ENCODE results near the gene DUSP28.

Gene DUSP28

DNA sequence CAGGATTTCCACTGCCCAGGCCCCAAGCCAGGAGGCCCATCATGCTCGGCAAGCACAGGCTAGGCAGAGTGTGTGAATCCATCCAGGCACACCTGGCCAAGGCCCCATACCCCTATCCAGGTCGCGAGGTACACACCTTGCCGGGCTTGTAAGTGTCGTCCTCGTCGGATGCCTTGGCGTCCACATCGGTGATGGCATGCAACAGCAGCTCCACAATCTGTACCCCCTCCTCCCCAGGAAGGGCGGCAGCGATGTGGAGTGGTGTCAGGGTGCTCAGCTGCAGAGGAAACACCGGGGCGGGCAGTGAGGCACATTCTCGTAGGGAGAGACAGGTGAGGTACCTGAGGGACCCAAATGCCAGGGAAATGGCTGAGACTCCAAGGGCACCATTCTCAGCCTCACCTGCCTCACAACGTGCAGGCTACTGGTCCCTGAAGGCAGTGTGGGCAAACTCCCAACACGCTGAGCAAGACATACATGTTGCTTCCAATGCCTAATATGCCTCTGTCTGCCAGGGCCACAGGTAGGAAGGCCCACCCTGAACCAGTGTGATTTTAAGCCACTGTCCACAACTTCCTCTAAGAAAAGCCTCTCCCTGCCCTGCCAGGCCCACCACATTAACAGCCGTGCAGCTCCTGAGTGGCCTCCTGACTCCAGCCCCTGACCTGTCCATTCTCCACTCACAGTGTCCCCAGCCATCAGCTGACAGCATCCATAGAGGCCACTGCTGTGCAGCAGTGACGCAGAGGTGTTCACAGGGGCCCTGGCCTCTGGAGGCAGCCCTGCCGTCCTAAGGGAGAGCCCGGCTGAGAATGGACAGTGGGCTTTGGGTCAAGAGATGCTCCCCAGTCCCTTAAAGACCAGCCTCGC, 47.3 kb upstream of the DUSP28 start:
- Histone ChIP-seq H3K27ac (no peak overlapping the region), H3K4me2 (no peak overlapping the region), H2AFZ (ENCODE audit: low read depth) (no peak overlapping the region), H3K79me2 (ENCODE audit: insufficient read depth, low read depth) (no peaks in the 10 kb centered on the region), H3K27me3 (ENCODE audit: insufficient read depth, low read depth) (no peaks in the 10 kb centered on the region), H3K9ac (no peak overlapping the region), H4K20me1 (ENCODE audit: insufficient read depth) (no peaks in the 10 kb centered on the region), H3K4me3 (IDR thresholded peaks at IDR 0.05; ENCODE audit: insufficient read depth, low read depth, low read length) (no peak overlapping the region), H3K36me3 (ENCODE audit: insufficient read depth) (no peaks in the 10 kb centered on the region), H3K4me1 (ENCODE audit: low read depth, poor library complexity, severe bottlenecking) (peaks cover 4% of the 10 kb centered on the region)
- TF ChIP-seq, protein P1, sequence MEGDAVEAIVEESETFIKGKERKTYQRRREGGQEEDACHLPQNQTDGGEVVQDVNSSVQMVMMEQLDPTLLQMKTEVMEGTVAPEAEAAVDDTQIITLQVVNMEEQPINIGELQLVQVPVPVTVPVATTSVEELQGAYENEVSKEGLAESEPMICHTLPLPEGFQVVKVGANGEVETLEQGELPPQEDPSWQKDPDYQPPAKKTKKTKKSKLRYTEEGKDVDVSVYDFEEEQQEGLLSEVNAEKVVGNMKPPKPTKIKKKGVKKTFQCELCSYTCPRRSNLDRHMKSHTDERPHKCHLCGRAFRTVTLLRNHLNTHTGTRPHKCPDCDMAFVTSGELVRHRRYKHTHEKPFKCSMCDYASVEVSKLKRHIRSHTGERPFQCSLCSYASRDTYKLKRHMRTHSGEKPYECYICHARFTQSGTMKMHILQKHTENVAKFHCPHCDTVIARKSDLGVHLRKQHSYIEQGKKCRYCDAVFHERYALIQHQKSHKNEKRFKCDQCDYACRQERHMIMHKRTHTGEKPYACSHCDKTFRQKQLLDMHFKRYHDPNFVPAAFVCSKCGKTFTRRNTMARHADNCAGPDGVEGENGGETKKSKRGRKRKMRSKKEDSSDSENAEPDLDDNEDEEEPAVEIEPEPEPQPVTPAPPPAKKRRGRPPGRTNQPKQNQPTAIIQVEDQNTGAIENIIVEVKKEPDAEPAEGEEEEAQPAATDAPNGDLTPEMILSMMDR (conservative IDR thresholded peaks at IDR 0.05; ENCODE audit: low read depth, low read length): no peak

- H3K4me1 ChIP-seq (ENCODE audit: low read depth, poor library complexity, severe bottlenecking): peaks cover 4% of the 10 kb centered on the region
- TF ChIP-seq, protein P1 (conservative IDR thresholded peaks at IDR 0.05; ENCODE audit: low read depth, low read length): peak; percentile 73
- H3K4me2 ChIP-seq: no peak overlapping the region
- H2AFZ ChIP-seq (ENCODE audit: low read depth): no peak overlapping the region
- no peak overlapping the region for H3K4me3 ChIP-seq (IDR thresholded peaks at IDR 0.05; ENCODE audit: insufficient read depth, low read depth, low read length)
- no peaks in the 10 kb centered on the region for H3K36me3 ChIP-seq (ENCODE audit: insufficient read depth)
- H3K27me3 ChIP-seq (ENCODE audit: insufficient read depth, low read depth): no peaks in the 10 kb centered on the region
- H3K9ac ChIP-seq: no peak overlapping the region
- H3K79me2 ChIP-seq (ENCODE audit: insufficient read depth, low read depth): no peaks in the 10 kb centered on the region
- no peak overlapping the region for H3K27ac ChIP-seq
- H4K20me1 ChIP-seq (ENCODE audit: insufficient read depth): no peaks in the 10 kb centered on the region
Observed at GRCh38 chr2:240513549-240514287, 46.4 kb upstream of the DUSP28 start.

DNA sequence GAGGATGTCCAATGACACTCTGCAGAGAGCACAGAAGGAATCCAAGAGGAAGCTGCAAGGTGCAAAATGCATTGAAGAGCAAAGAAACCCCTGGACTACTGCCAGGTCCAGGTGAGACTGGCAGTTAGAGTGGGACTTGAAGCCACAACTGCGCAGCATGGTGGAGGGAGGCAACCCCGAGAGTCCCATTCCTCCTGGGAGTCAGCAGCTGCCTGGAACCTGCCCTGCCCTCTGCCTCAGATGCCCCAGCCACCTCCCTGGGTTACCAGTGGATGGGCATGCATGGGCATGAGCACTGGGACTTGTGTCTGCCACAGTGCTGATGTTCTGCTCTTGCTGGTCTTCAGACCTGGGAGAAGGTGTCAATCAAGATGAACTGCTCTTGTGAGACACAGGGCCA, 45.5 kb upstream of the DUSP28 start:
- TF ChIP-seq, protein P1 (conservative IDR thresholded peaks at IDR 0.05; ENCODE audit: low read depth, low read length): no peak
- Histone ChIP-seq H3K79me2 (ENCODE audit: insufficient read depth, low read depth) (no peaks in the 10 kb centered on the region), H3K4me3 (IDR thresholded peaks at IDR 0.05; ENCODE audit: insufficient read depth, low read depth, low read length) (no peak overlapping the region), H2AFZ (ENCODE audit: low read depth) (no peak overlapping the region), H3K27ac (no peak overlapping the region), H4K20me1 (ENCODE audit: insufficient read depth) (no peaks in the 10 kb centered on the region), H3K9ac (no peak overlapping the region), H3K4me2 (no peak overlapping the region), H3K4me1 (ENCODE audit: low read depth, poor library complexity, severe bottlenecking) (peaks cover 4% of the 10 kb centered on the region), H3K27me3 (ENCODE audit: insufficient read depth, low read depth) (no peaks in the 10 kb centered on the region), H3K36me3 (ENCODE audit: insufficient read depth) (no peaks in the 10 kb centered on the region)

DNA sequence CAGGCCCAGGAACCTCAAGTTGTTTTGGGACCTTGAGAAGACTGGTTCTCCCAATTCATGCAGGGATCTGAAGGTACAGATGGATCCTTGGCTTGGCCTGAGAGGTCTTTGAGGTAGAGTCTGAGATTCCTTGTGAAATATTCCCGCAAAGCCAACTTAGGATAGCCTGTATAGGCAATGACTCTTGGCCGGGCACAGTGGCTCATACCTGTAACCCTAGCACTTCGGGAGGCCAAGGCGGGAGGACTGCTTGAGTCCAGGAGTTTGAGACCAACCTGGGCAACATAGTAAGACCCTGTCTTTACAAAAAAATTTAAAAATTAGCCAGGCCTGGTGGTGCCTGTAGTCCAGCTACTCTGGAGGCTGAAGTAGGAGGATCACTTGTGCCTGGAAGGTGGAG, 42.8 kb upstream of the DUSP28 start:
- Histone ChIP-seq H3K9ac (no peak overlapping the region), H3K36me3 (ENCODE audit: insufficient read depth) (no peaks in the 10 kb centered on the region), H3K4me1 (ENCODE audit: low read depth, poor library complexity, severe bottlenecking) (peaks cover 4% of the 10 kb centered on the region), H3K27me3 (ENCODE audit: insufficient read depth, low read depth) (no peaks in the 10 kb centered on the region), H3K4me2 (no peak overlapping the region), H3K79me2 (ENCODE audit: insufficient read depth, low read depth) (no peaks in the 10 kb centered on the region), H2AFZ (ENCODE audit: low read depth) (no peak overlapping the region), H3K27ac (no peak overlapping the region), H4K20me1 (ENCODE audit: insufficient read depth) (no peaks in the 10 kb centered on the region), H3K4me3 (IDR thresholded peaks at IDR 0.05; ENCODE audit: insufficient read depth, low read depth, low read length) (no peak overlapping the region)
- TF ChIP-seq, protein P1 (conservative IDR thresholded peaks at IDR 0.05; ENCODE audit: low read depth, low read length): no peak
